Testis (tissue), 3 donors: ENCODE data around the gene PRKCZ. TPM values are rescaled to one million over a fixed set of nuclear protein-coding genes. Genes with fewer than 3 reads are reported as not detected.

Source experiments
- DNase-seq: peaks from one replicate; pipeline ENCODE4 v3.0.0-alpha.2; 2019
- H3K27ac ChIP-seq, 2 donors: fragments of 200-600 bp; sonication (generic); one replicate each; pipeline ENCODE4 v1.5.1; 2019
- H3K27me3 ChIP-seq: fragments of 200-600 bp; sonication (generic); one replicate; pipeline ENCODE4 v1.5.1; 2019
- H3K36me3 ChIP-seq: fragments of 200-600 bp; sonication (generic); one replicate; pipeline ENCODE4 v1.5.1; 2017; ENCODE audit warnings: low read depth; ENCODE audit errors: missing control alignments
- H3K4me1 ChIP-seq: fragments of 200-600 bp; sonication (generic); one replicate; pipeline ENCODE4 v1.5.1; 2019
- H3K4me3 ChIP-seq, 2 donors: fragments of 200-600 bp; sonication (generic); one replicate each; pipeline ENCODE4 v1.5.1; 2017 to 2019
- H3K9me3 ChIP-seq: fragments of 200-600 bp; sonication (generic); one replicate; pipeline ENCODE4 v1.5.1; 2017
- CTCF ChIP-seq, 3 experiments: fragments of 450-650 bp in 2 of 3; fragments of 200-600 bp in 1 of 3; sonication (generic) in 1 of 3; IDR thresholded peaks; one replicate each; pipeline ENCODE4 v1.5.1; 2016 to 2019; ENCODE audit warnings: antibody characterized with exemption in 3 of 3, mild to moderate bottlenecking in 2 of 3, moderate library complexity in 1 of 3
- POLR2A ChIP-seq: fragments of 450-650 bp; IDR thresholded peaks from one replicate; pipeline ENCODE4 v1.6.1; 2017; ENCODE audit warnings: antibody characterized with exemption, mild to moderate bottlenecking, moderate library complexity
- WGBS, 2 donors: methylation state at CpG; one replicate each; pipeline ENCODE4 v1.1.5; 2018; 5-methylcytosine and 5-hydroxymethylcytosine counted together
- intact Hi-C: fragments of 100-400 bp; cut with DNase I; formaldehyde crosslinking; loops from one replicate; pipeline ENCODE4 v1.15.1; 2023; ENCODE audit warnings: low total_unique reads
- polyA plus RNA-seq: library from polyadenylated mRNA; stranded (reverse); fragments of 350-450 nt; fragmentation: Illumina TruSeq; extraction: RNeasy Lipid Tissue Mini Kit (QIAGEN cat#74804); gene quantifications from one replicate; pipeline ENCODE4 v1.2.3, GENCODE V29; 2014; ENCODE audit warnings: low read depth, low replicate concordance; ENCODE audit not compliant: insufficient read depth
- total RNA-seq, 2 donors: library from RNA; depleted of rRNA; stranded (reverse); fragments of >200 nt; gene quantifications; one replicate each; pipeline ENCODE4 v1.2.3, GENCODE V29; 2016

Gene PRKCZ
- total and polyA plus RNA-seq, 3 donors from 2014 or later = 86.4 to 142 (median 123) TPM

- intact Hi-C loops = no loop called here
- WGBS, 2 donors = 89 to 94% methylated on average over 18 of the region's 18 CpGs
- Histone ChIP-seq H3K4me1 (no peaks in the 10 kb centered on the region), H3K4me3 (no peak overlapping the region), H3K27ac (no peak overlapping the region), H3K27me3 (no peaks in the 10 kb centered on the region), H3K36me3 (no peaks in the 10 kb centered on the region), H3K9me3 (no peaks in the 10 kb centered on the region)
- no peak for DNase-seq
- TF ChIP-seq POLR2A (no peak), CTCF (IDR thresholded peaks at IDR 0.05) (no peak)
Measured at GRCh38 chr1:2083666-2084065, 33.5 kb downstream of the PRKCZ start.

- Histone ChIP-seq H3K27me3 (no peaks in the 10 kb centered on the region), H3K27ac (no peak overlapping the region), H3K9me3 (no peaks in the 10 kb centered on the region), H3K36me3 (no peaks in the 10 kb centered on the region), H3K4me1 (no peaks in the 10 kb centered on the region), H3K4me3 (no peak overlapping the region)
- 88 to 96% methylated on average over 4 to 20 of the region's 20 CpGs for WGBS, 2 donors
- no peak for TF ChIP-seq CTCF (IDR thresholded peaks at IDR 0.05)
- no peak for TF ChIP-seq POLR2A
- intact Hi-C loops = no loop called here
- DNase-seq = no peak
Measured at GRCh38 chr1:2084306-2084705, 34.1 kb downstream of the PRKCZ start.

GRCh38 chr1:2085080-2085479, 34.9 kb downstream of the PRKCZ start:
- Histone ChIP-seq H3K4me1 (no peaks in the 10 kb centered on the region), H3K36me3 (no peaks in the 10 kb centered on the region), H3K4me3 (no peak overlapping the region), H3K27ac (no peak overlapping the region), H3K27me3 (no peaks in the 10 kb centered on the region), H3K9me3 (no peaks in the 10 kb centered on the region)
- DNase-seq = no peak
- TF ChIP-seq POLR2A (no peak), CTCF (IDR thresholded peaks at IDR 0.05) (no peak)
- WGBS, 2 donors = 86 to 89% methylated on average over 13 to 17 of the region's 17 CpGs
- intact Hi-C loops = no loop called here

- no peaks in the 10 kb centered on the region for H3K9me3 ChIP-seq
- no peak for DNase-seq
- H3K4me1 ChIP-seq = no peaks in the 10 kb centered on the region
- intact Hi-C loops = no loop called here
- WGBS, 2 donors = 96% methylated on average over 18 to 26 of the region's 26 CpGs
- no peaks in the 10 kb centered on the region for H3K36me3 ChIP-seq
- H3K27me3 ChIP-seq = no peaks in the 10 kb centered on the region
- H3K27ac ChIP-seq = no peak overlapping the region
- H3K4me3 ChIP-seq = no peak overlapping the region
- no peak for TF ChIP-seq POLR2A
- no peak for TF ChIP-seq CTCF (IDR thresholded peaks at IDR 0.05)
Measured at GRCh38 chr1:2086446-2087078, 36.4 kb downstream of the PRKCZ start.

GRCh38 chr1:2087766-2088165, 37.6 kb downstream of the PRKCZ start:
- intact Hi-C loops = no loop called here
- TF ChIP-seq POLR2A (no peak), CTCF (IDR thresholded peaks at IDR 0.05) (no peak)
- H3K4me3 ChIP-seq = no peak overlapping the region
- no peaks in the 10 kb centered on the region for H3K36me3 ChIP-seq
- H3K27me3 ChIP-seq = no peaks in the 10 kb centered on the region
- WGBS, 2 donors = 72 to 84% methylated on average over 15 to 21 of the region's 21 CpGs
- no peaks in the 10 kb centered on the region for H3K4me1 ChIP-seq
- H3K27ac ChIP-seq = no peak overlapping the region
- H3K9me3 ChIP-seq = no peaks in the 10 kb centered on the region
- DNase-seq = no peak
